Skeletal muscle tissue (tissue), 4 donors: ENCODE data around the gene C15orf40. TPM values are rescaled to one million over a fixed set of nuclear protein-coding genes. Genes with fewer than 3 reads are reported as not detected.

ENCODE experiments used
- H3K27ac ChIP-seq: one replicate; pipeline ENCODE4 v1.7.0; 2013; ENCODE audit warnings: mild to moderate bottlenecking, low read depth, low read length, inconsistent platforms
- H3K27me3 ChIP-seq, 3 donors: one replicate each; pipeline ENCODE4 v1.7.0; 2013; ENCODE audit warnings: low read length in 3 of 3; ENCODE audit not compliant: control insufficient read depth in 3 of 3, insufficient read depth in 3 of 3
- H3K36me3 ChIP-seq, 3 donors: one replicate each; pipeline ENCODE4 v1.7.0; 2013; ENCODE audit warnings: low read length in 3 of 3; ENCODE audit not compliant: control insufficient read depth in 3 of 3, insufficient read depth in 3 of 3
- H3K4me1 ChIP-seq, 3 donors: one replicate each; pipeline ENCODE4 v1.7.0; 2013; ENCODE audit warnings: low read length in 3 of 3, mild to moderate bottlenecking in 3 of 3; ENCODE audit not compliant: control insufficient read depth in 3 of 3, insufficient read depth in 3 of 3
- H3K4me3 ChIP-seq, 3 donors: one replicate each; pipeline ENCODE4 v1.7.0; 2013; ENCODE audit warnings: low read length in 3 of 3
- H3K9ac ChIP-seq, 3 donors: one replicate each; pipeline ENCODE4 v1.7.0; 2013; ENCODE audit warnings: low read length in 3 of 3, mild to moderate bottlenecking in 3 of 3, moderate library complexity in 2 of 3, low read depth in 1 of 3
- H3K9me3 ChIP-seq, 3 donors: one replicate each; pipeline ENCODE4 v1.7.0; 2013; ENCODE audit warnings: low read length in 3 of 3; ENCODE audit not compliant: control insufficient read depth in 3 of 3
- total RNA-seq: library from RNA; depleted of rRNA; stranded (reverse); fragments of >200 nt; gene quantifications from one replicate; pipeline ENCODE4 v1.2.3, GENCODE V29; 2014
- donor health status: Osteomylitis.

C15orf40 gene
- total RNA-seq, 1 donor from 2014 or later = 18.3 TPM

GRCh38 chr15:82977076-82977475 lies 34.4 kb downstream of the C15orf40 start:
- Histone ChIP-seq H3K9me3 (no peaks in the 10 kb centered on the region), H3K27ac (no peak overlapping the region), H3K9ac (no peak overlapping the region), H3K4me1 (peaks cover 0 to 5% (median 0%) of the 10 kb centered on the region in 3 donors), H3K27me3 (no peaks in the 10 kb centered on the region), H3K4me3 (no peak overlapping the region), H3K36me3 (no peaks in the 10 kb centered on the region)

- H3K27ac ChIP-seq = no peak overlapping the region
- no peak overlapping the region for H3K9ac ChIP-seq
- no peaks in the 10 kb centered on the region for H3K36me3 ChIP-seq
- no peaks in the 10 kb centered on the region for H3K27me3 ChIP-seq
- peaks cover 15 to 34% (median 17%) of the 10 kb centered on the region in 3 donors for H3K4me1 ChIP-seq
- H3K9me3 ChIP-seq = no peaks in the 10 kb centered on the region
- no peak overlapping the region for H3K4me3 ChIP-seq
Measured at GRCh38 chr15:82972990-82973389, 38.4 kb downstream of the C15orf40 start.

- Histone ChIP-seq H3K27me3 (no peaks in the 10 kb centered on the region), H3K36me3 (no peaks in the 10 kb centered on the region), H3K9ac (peak overlapping the region in 2 of 3 donors; percentile 38 to 40), H3K4me3 (peak overlapping the region in 1 of 3 donors; percentile 6), H3K9me3 (no peaks in the 10 kb centered on the region), H3K4me1 (peaks cover 15 to 34% (median 17%) of the 10 kb centered on the region in 3 donors), H3K27ac (peak overlapping the region; percentile 88)
Measured at GRCh38 chr15:82971218-82971984, 40.0 kb downstream of the C15orf40 start.

- H3K36me3 ChIP-seq = no peaks in the 10 kb centered on the region
- H3K27ac ChIP-seq = peak overlapping the region; percentile 88
- no peaks in the 10 kb centered on the region for H3K9me3 ChIP-seq
- H3K9ac ChIP-seq = peak overlapping the region in 1 of 3 donors; percentile 40
- H3K4me3 ChIP-seq = peak overlapping the region in 1 of 3 donors; percentile 6
- H3K27me3 ChIP-seq = no peaks in the 10 kb centered on the region
- peaks cover 15 to 34% (median 17%) of the 10 kb centered on the region in 3 donors for H3K4me1 ChIP-seq
Measured at GRCh38 chr15:82970696-82971095, 40.7 kb downstream of the C15orf40 start.

- peak overlapping the region in 1 of 3 donors; percentile 15 for H3K4me3 ChIP-seq
- H3K36me3 ChIP-seq = no peaks in the 10 kb centered on the region
- peak overlapping the region in 2 of 3 donors; percentile 18 to 42 for H3K9ac ChIP-seq
- peaks cover 15 to 34% (median 17%) of the 10 kb centered on the region in 3 donors for H3K4me1 ChIP-seq
- H3K9me3 ChIP-seq = no peaks in the 10 kb centered on the region
- peak overlapping the region; percentile 88 for H3K27ac ChIP-seq
- H3K27me3 ChIP-seq = no peaks in the 10 kb centered on the region
Measured at GRCh38 chr15:82970078-82970686, 41.3 kb downstream of the C15orf40 start.

GRCh38 chr15:82969353-82969752 lies 42.1 kb downstream of the C15orf40 start:
- H3K27me3 ChIP-seq = no peaks in the 10 kb centered on the region
- H3K9ac ChIP-seq = no peak overlapping the region
- peak overlapping the region; percentile 88 for H3K27ac ChIP-seq

GRCh38 chr15:82968066-82968465 lies 43.4 kb downstream of the C15orf40 start:
- Histone ChIP-seq H3K27me3 (no peaks in the 10 kb centered on the region), H3K4me3 (no peak overlapping the region), H3K27ac (no peak overlapping the region), H3K4me1 (peaks cover 25 to 48% (median 28%) of the 10 kb centered on the region in 3 donors), H3K9me3 (no peaks in the 10 kb centered on the region), H3K36me3 (no peaks in the 10 kb centered on the region), H3K9ac (no peak overlapping the region)

More at GRCh38 chr15:82969353-82969752, 42.1 kb downstream of the C15orf40 start:
- H3K4me1 ChIP-seq = peaks cover 16 to 37% (median 18%) of the 10 kb centered on the region in 3 donors
- no peak overlapping the region for H3K4me3 ChIP-seq
- H3K9me3 ChIP-seq = no peaks in the 10 kb centered on the region
- no peaks in the 10 kb centered on the region for H3K36me3 ChIP-seq

- H3K4me1 ChIP-seq = peaks cover 24 to 44% (median 29%) of the 10 kb centered on the region in 3 donors
- no peaks in the 10 kb centered on the region for H3K27me3 ChIP-seq
- H3K9me3 ChIP-seq = no peaks in the 10 kb centered on the region
- no peak overlapping the region for H3K4me3 ChIP-seq
- no peak overlapping the region for H3K9ac ChIP-seq
- peak overlapping the region; percentile 8 for H3K27ac ChIP-seq
- H3K36me3 ChIP-seq = no peaks in the 10 kb centered on the region
Measured at GRCh38 chr15:82966671-82967071, 44.8 kb downstream of the C15orf40 start.

- Histone ChIP-seq H3K4me3 (no peak overlapping the region), H3K9me3 (no peaks in the 10 kb centered on the region), H3K27me3 (no peaks in the 10 kb centered on the region), H3K36me3 (no peaks in the 10 kb centered on the region), H3K9ac (no peak overlapping the region), H3K4me1 (peaks cover 15 to 32% (median 23%) of the 10 kb centered on the region in 3 donors), H3K27ac (peak overlapping the region; percentile 92)
Measured at GRCh38 chr15:82964890-82965289, 46.5 kb downstream of the C15orf40 start.
